HG02938 (cell line): ENCODE data around the gene NRIP3.
"Not testable (repeated sequence)": the region's sequence is repeated elsewhere in the genome, so short reads cannot be mapped to it uniquely, and the experiment has no call there.

Experiments used
- ATAC-seq: cut with Tn5 transposase; IDR thresholded peaks from one replicate; pipeline ENCODE4 v1.9.1; 2021; ENCODE audit warnings: mild to moderate bottlenecking, moderate library complexity; ENCODE audit not compliant: unreplicated experiment

The NRIP3 gene

GRCh38 chr11:8973121-8973520, 30.7 kb downstream of the NRIP3 start:
- ATAC-seq = no peak

GRCh38 chr11:8971924-8972316, 31.9 kb downstream of the NRIP3 start:
- ATAC-seq = no peak

- no peak for ATAC-seq
Observed at GRCh38 chr11:8971196-8971923, 32.4 kb downstream of the NRIP3 start.

GRCh38 chr11:8967184-8967583, 36.6 kb downstream of the NRIP3 start:
- ATAC-seq = no peak

- peak; percentile 71 for ATAC-seq
Observed at GRCh38 chr11:8964324-8965320, 39.2 kb downstream of the NRIP3 start, which contains the start of gene TMEM9B. Gene TMEM9B (minus strand): TSS chr11:8964442. CDS start chr11:8964313, 129 bp downstream.

- ATAC-seq = peak; percentile 56
Observed at GRCh38 chr11:8963569-8964323, 40.1 kb downstream of the NRIP3 start.

- ATAC-seq = no peak
Observed at GRCh38 chr11:8962841-8963240, 41.0 kb downstream of the NRIP3 start.

- no peak for ATAC-seq
Observed at GRCh38 chr11:8961401-8961800, 42.4 kb downstream of the NRIP3 start.

- ATAC-seq = no peak
Observed at GRCh38 chr11:8959546-8960166, 44.1 kb downstream of the NRIP3 start.

- no peak for ATAC-seq
Observed at GRCh38 chr11:8956860-8957259, 46.9 kb downstream of the NRIP3 start.

- ATAC-seq = no peak
Observed at GRCh38 chr11:8948886-8949285, 54.9 kb downstream of the NRIP3 start.

GRCh38 chr11:8947230-8947943, 56.4 kb downstream of the NRIP3 start:
- no peak for ATAC-seq

- no peak for ATAC-seq
Observed at GRCh38 chr11:8942518-8943066, 61.2 kb downstream of the NRIP3 start, which contains the start of gene ASCL3. Gene ASCL3 (minus strand): TSS chr11:8943016. CDS start chr11:8938161, 4,855 bp downstream.

GRCh38 chr11:8941341-8942103, 62.3 kb downstream of the NRIP3 start:
- no peak for ATAC-seq

GRCh38 chr11:8937659-8938058, 66.1 kb downstream of the NRIP3 start:
- no peak for ATAC-seq

GRCh38 chr11:8937159-8937558, 66.6 kb downstream of the NRIP3 start:
- ATAC-seq = no peak

- ATAC-seq = not testable (repeated sequence)
Observed at GRCh38 chr11:8935789-8936188, 68.0 kb downstream of the NRIP3 start.

- ATAC-seq = no peak
Observed at GRCh38 chr11:8934742-8935488, 68.9 kb downstream of the NRIP3 start.
